GM18517 (cell line): ENCODE results near the gene KLF1.
A peak's percentile ranks its signal among the peaks of the same experiment; 100 is the strongest.
"Not testable (repeated sequence)": the region's sequence is repeated elsewhere in the genome, so short reads cannot be mapped to it uniquely, and the experiment has no call there.

Experiments
- ATAC-seq: cut with Tn5 transposase; IDR thresholded peaks from one replicate; pipeline ENCODE4 v1.9.1; 2021; ENCODE audit warnings: mild to moderate bottlenecking, moderate library complexity; ENCODE audit not compliant: unreplicated experiment

KLF1 gene

DNA sequence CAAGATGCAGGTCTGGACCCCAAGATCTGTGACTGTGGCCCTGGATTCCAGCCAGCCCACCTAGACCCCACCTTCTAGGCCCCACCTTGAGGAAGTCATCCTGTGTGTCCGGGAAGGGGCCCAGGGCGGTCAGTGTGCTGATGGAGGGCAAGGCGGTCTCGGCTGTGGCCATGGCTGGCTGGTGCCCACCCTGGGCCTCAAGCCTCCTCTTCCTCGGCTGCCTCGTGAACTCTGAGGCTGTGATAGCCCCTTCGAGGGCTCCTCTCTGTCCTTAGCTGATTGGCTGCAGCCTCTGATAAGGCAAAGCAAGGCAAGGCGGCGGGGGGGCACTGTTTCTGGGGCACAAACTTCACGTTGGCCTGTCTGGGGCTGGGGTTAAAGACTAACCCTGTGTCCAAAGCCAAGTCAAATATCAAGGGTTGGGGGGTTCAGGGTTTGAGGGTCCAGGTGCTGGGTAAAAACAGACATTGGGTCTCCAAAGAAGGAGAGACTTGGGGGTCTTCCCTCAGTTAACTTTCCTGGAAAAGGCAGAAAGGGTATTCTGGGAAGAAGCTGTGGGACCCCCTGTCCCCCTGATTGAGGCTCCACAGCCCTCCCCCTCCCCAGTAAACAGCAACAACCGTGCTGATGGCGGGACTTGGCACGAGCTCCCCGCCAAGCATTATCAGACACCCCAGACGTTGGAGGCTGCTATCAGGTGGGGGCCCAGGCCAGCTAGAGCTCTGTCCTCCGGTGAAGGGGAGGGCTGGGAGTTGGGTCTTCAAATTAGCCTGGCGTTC lies at the start of gene KLF1:
KLF1 (minus strand) TSS at position 233 of the 779 bp plus-strand sequence; CDS start at position 172, 61 bp downstream.
- no peak for ATAC-seq

DNA sequence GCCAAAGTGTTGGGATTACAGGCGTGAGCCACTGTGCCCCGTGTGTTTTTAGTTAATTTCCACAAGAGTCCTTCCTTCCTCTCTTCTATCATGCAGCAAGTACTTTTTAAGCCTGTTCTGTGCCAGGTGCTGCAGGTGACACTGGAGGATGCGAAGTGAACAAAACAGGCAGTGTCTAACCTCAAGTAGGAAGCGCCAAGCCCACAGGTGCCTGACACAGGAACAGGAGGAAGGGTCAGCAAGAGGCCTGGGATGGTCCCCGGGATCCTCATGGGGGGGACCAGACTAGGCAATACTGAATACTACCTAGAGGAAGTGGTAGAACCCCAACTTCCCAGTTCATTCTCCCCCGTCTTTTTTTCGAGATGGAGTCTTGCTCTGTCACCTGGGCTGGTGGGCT lies 49.6 kb upstream of the KLF1 start:
- ATAC-seq: no peak

GRCh38 chr19:12935071-12935470 lies 48.1 kb upstream of the KLF1 start:
- ATAC-seq: no peak

DNA sequence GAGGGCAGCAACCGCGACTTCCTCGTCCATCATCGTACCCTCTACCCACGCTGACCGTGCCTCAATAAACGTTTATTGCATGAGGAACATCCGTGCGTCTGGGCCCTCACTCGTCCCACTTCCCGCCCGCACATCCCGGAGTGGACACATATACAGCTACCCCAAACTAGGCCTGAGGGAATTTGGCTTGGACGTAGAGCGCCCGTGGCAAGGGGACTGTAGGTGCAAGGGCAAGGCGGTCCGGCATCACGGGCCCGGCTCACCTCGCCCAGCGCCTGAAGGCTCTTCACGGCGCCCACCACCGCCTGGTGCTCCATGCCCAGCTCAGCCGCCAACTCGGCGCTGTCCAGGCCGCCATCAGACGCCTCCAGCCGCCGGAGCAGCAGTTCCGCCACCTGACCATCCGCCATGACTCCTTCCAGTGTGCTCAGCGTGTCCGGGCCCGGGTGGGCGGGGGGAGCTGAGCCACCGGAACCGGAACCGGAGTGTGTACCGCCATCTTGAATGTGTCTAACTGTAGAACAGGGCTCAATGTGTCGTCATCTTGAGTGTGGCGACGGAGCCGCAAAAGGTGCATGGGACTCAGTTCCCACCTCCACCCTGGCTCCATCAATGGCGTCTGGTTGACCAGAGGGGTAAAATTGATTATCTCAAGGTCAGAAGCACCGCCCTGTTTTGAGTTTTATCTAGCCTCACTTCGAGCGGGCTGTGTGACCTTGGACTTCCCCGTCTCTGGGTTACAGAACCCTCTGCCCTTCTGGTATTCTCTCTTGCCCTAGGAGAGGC lies 46.5 kb upstream of the KLF1 start, which contains the start of gene FARSA:
FARSA (minus strand) TSS at position 425 of the 786 bp plus-strand sequence; CDS start at position 410, 15 bp downstream.
- ATAC-seq: peak; percentile 46

- no peak for ATAC-seq
Measured at GRCh38 chr19:12932392-12933286, 45.6 kb upstream of the KLF1 start.

DNA sequence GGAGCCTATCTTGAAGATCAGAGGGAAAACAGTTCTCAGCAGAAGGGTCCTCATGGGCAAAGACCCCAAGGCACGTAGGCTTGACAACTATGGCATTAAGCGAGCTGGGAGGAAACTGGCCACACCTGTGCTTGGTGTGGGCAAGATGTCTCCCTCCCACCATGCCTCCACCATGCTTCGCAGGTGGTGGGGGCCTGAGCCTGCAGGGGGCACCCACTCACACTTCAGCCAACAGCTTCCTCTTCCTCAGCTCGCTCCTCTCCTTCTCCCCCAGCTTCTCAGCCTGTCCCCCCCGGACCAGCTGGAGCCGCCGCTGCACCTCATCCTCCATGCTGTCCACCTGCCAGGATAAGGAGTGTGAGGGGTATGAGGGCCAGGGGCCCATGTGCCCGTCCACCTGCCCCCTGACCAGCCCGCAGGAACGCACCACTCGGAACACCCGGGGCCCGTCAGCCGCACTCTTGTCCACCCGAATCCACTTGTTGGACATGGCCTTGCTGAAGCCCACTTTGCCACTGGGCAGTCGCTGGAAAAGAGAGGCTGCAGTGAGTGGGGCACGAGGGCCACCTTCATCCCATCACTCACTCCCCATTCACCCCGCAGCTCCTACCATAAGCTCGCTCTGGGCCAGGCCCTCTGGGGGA lies 43.1 kb upstream of the KLF1 start:
- ATAC-seq: no peak

- ATAC-seq: no peak
Measured at GRCh38 chr19:12924621-12925310, 37.8 kb upstream of the KLF1 start.

DNA sequence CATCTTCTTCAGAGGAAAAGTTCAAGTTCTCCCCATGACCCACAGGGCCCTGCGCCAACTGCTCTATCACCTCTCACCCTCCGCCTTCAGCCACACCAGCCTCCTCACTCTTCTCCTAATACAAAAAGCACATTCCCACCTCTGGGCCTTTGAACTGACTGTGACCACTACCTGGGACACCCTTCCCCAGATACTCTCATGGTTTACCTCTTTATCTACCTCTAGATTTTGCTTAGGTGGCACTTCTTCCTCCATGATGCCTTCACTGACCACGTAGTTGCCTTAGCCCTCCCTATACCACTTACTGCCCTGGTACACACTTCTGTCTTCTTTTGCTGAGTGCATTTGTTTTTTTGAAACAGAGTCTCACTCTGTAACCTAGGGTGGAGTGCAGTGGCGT lies 36.0 kb upstream of the KLF1 start:
- ATAC-seq: no peak

- ATAC-seq: no peak
Measured at GRCh38 chr19:12921047-12921446, 34.0 kb upstream of the KLF1 start.

GRCh38 chr19:12918253-12918652 lies 31.3 kb upstream of the KLF1 start:
- no peak for ATAC-seq

- ATAC-seq: not testable (repeated sequence)
Measured at GRCh38 chr19:12915860-12916259, 28.9 kb upstream of the KLF1 start.

DNA sequence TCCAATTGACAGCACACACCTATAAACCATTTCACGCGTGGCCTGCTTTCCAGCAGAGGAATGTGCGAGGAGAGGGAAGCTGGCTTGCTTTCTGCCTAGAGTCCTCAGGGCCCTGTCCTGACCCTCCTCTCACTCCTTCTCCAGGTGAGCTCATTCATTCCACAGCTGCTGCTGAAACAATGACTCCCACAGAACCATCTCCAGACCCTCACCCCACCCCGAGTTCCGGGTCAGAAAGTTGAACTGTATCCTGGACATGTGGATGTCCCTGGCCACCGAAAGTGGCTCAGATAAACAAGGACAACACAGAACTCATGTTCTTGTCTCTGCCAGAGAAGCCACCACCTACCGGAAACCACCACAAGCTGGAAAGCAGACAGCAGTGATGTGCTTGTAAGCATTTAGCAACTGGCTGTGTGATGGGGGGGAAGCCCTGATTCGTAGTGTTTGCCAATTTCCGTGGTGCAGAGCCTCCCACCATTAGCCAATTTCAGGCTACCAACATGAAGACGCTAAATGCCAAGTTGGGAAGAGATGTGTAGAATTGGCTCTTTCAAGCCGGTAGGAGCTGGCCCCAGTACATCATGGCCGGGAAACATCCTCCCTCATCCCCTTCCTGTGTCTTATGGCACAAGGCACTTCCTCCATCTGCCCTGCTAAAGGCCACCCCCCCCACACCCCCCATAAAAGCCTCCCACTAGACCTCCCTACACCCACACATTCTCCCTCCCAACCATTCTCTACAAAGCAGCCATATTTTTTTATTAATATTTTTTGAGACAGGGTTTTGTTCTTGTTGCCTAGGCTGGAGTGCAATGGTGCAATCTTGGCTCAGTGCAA lies 27.1 kb upstream of the KLF1 start:
- ATAC-seq: no peak

GRCh38 chr19:12913011-12913561 lies 26.1 kb upstream of the KLF1 start:
- ATAC-seq: no peak

GRCh38 chr19:12912571-12912970 lies 25.6 kb upstream of the KLF1 start:
- ATAC-seq: no peak

DNA sequence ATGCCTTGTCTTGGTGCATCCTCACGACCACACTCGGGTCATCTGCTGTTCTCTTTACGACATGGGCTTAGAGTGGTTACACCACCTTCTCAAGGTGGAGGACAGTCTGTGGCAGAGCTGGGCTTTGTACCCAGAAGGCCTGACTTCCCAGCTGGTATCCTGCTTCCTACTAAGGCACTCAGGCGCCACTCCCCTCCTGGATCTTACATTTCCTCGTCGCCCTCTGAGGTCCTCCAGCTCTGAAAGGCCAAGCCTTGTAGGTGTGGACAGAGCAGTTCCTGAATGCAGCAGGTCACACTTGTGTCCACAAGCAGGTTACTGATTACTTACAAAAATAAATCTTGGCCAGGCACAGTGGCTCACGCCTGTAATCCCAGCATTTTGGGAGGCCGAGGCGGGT lies 20.2 kb upstream of the KLF1 start:
- no peak for ATAC-seq

DNA sequence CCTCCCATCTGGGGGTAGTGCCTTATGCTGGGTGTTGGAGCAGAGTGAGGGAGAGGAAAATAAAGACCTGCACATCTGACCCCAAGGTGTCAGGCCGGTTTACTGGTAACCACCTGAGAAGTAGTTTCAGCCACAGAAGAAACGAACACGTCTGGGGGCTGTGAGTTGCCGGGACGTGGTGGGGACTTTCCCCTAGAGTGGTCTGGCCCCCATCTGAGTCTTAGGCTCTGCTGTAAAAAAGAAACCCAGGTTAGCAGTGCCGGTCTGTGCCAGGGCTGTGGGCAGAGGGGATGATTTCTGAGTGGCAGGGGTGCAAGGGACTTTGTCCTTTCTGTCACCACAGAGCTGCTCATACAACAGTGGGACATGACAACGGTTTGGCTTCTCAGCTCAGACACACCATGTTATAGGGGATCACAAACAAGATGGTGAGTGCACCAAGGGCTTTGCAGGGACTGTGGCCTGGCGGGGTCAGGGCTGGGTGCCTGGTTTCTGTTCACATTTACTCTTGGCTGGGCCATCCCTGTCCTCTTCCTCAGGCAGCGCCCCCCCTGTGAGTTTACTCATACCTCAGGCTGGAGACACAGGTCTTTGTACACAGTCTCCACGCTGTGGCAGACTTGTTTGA lies 13.0 kb upstream of the KLF1 start:
- ATAC-seq: peak; percentile 60

- no peak for ATAC-seq
Measured at GRCh38 chr19:12896460-12896859, 9.5 kb upstream of the KLF1 start.

- ATAC-seq: no peak
Measured at GRCh38 chr19:12893582-12893981, 6.6 kb upstream of the KLF1 start.
